ENCODE results near the gene RENBP. TPM values are rescaled to one million over a fixed set of nuclear protein-coding genes. Genes with fewer than 3 reads are reported as not detected.

RENBP gene
- polyA plus RNA-seq, 4 donors: 5.1 to 114 (median 21.9) TPM

GRCh38 chrX:153969125-153969903, 24.9 kb upstream of the RENBP start:
- peak overlapping the region; percentile 48 to 99 (median 75) for H3K4me3 ChIP-seq (ENCODE audit: low read depth in 1 of 3, low read length in 3 of 3)

GRCh38 chrX:153968754-153969124, 24.3 kb upstream of the RENBP start:
- FAIRE-seq (no peak), DNase-seq (peak; percentile 14 to 34)
- Histone ChIP-seq H3K9me3 (ENCODE audit: control insufficient read depth in 2 of 2, insufficient read depth in 1 of 2, low read depth in 1 of 2, low read length in 1 of 2) (no peaks in the 10 kb centered on the region), H3K27me3 (ENCODE audit: control insufficient read depth in 3 of 3, insufficient read depth in 3 of 3, low read length in 3 of 3) (no peaks in the 10 kb centered on the region), H3K27ac (ENCODE audit: low read depth in 1 of 3, low read length in 2 of 3) (peak overlapping the region; percentile 4 to 69 (median 44)), H3K4me1 (ENCODE audit: control insufficient read depth in 3 of 3, insufficient read depth in 2 of 3, low read depth in 1 of 3, low read length in 2 of 3) (peaks cover 0 to 33% (median 0%) of the 10 kb centered on the region in 3 donors), H3K36me3 (ENCODE audit: control insufficient read depth in 3 of 3, insufficient read depth in 2 of 3, low read depth in 1 of 3, low read length in 3 of 3) (peaks cover 0 to 51% (median 0%) of the 10 kb centered on the region in 3 donors), H3K4me3 (ENCODE audit: low read depth in 1 of 3, low read length in 3 of 3) (peak overlapping the region in 2 of 3 donors; percentile 75 to 99)
- 6 to 37% (median 22%) methylated on average over 11 to 12 of the region's 12 CpGs for WGBS, 3 donors

More at GRCh38 chrX:153969125-153969903, 24.9 kb upstream of the RENBP start:
- H3K9me3 ChIP-seq (ENCODE audit: control insufficient read depth in 2 of 2, insufficient read depth in 1 of 2, low read depth in 1 of 2, low read length in 1 of 2): no peaks in the 10 kb centered on the region
- H3K4me1 ChIP-seq (ENCODE audit: control insufficient read depth in 3 of 3, insufficient read depth in 2 of 3, low read depth in 1 of 3, low read length in 2 of 3): peaks cover 0 to 38% (median 0%) of the 10 kb centered on the region in 3 donors
- H3K27me3 ChIP-seq (ENCODE audit: control insufficient read depth in 3 of 3, insufficient read depth in 3 of 3, low read length in 3 of 3): no peaks in the 10 kb centered on the region
- FAIRE-seq (no peak), DNase-seq (no peak)
- peaks cover 0 to 46% (median 0%) of the 10 kb centered on the region in 3 donors for H3K36me3 ChIP-seq (ENCODE audit: control insufficient read depth in 3 of 3, insufficient read depth in 2 of 3, low read depth in 1 of 3, low read length in 3 of 3)
- H3K27ac ChIP-seq (ENCODE audit: low read depth in 1 of 3, low read length in 2 of 3): peak overlapping the region; percentile 46 to 100 (median 69)
- 7 to 45% (median 10%) methylated on average over 22 to 25 of the region's 25 CpGs for WGBS, 3 donors

- DNase-seq (no peak), FAIRE-seq (no peak)
- H3K9me3 ChIP-seq (ENCODE audit: control insufficient read depth in 2 of 2, insufficient read depth in 1 of 2, low read depth in 1 of 2, low read length in 1 of 2): no peaks in the 10 kb centered on the region
- H3K4me3 ChIP-seq (ENCODE audit: low read depth in 1 of 3, low read length in 3 of 3): peak overlapping the region in 2 of 3 donors; percentile 75 to 99
- H3K27me3 ChIP-seq (ENCODE audit: control insufficient read depth in 3 of 3, insufficient read depth in 3 of 3, low read length in 3 of 3): no peaks in the 10 kb centered on the region
- peak overlapping the region; percentile 4 to 69 (median 44) for H3K27ac ChIP-seq (ENCODE audit: low read depth in 1 of 3, low read length in 2 of 3)
- H3K4me1 ChIP-seq (ENCODE audit: control insufficient read depth in 3 of 3, insufficient read depth in 2 of 3, low read depth in 1 of 3, low read length in 2 of 3): peaks cover 0 to 28% (median 0%) of the 10 kb centered on the region in 3 donors
- peaks cover 0 to 56% (median 3%) of the 10 kb centered on the region in 3 donors for H3K36me3 ChIP-seq (ENCODE audit: control insufficient read depth in 3 of 3, insufficient read depth in 2 of 3, low read depth in 1 of 3, low read length in 3 of 3)
- 25 to 60% (median 29%) methylated on average over 9 of the region's 9 CpGs for WGBS, 3 donors
These were observed 23.8 kb upstream of the RENBP start for GRCh38 chrX:153968255-153968654.

- DNase-seq (peak in 1 of 2 donors; percentile 20), FAIRE-seq (no peak)
- H3K4me1 ChIP-seq (ENCODE audit: control insufficient read depth in 3 of 3, insufficient read depth in 2 of 3, low read depth in 1 of 3, low read length in 2 of 3): peaks cover 0 to 27% (median 0%) of the 10 kb centered on the region in 3 donors
- H3K4me3 ChIP-seq (ENCODE audit: low read depth in 1 of 3, low read length in 3 of 3): peak overlapping the region in 1 of 3 donors; percentile 75
- 41 to 63% (median 43%) methylated on average over 14 to 16 of the region's 16 CpGs for WGBS, 3 donors
- peak overlapping the region in 2 of 3 donors; percentile 4 to 69 for H3K27ac ChIP-seq (ENCODE audit: low read depth in 1 of 3, low read length in 2 of 3)
- peaks cover 2 to 62% (median 6%) of the 10 kb centered on the region in 3 donors for H3K36me3 ChIP-seq (ENCODE audit: control insufficient read depth in 3 of 3, insufficient read depth in 2 of 3, low read depth in 1 of 3, low read length in 3 of 3)
- H3K27me3 ChIP-seq (ENCODE audit: control insufficient read depth in 3 of 3, insufficient read depth in 3 of 3, low read length in 3 of 3): no peaks in the 10 kb centered on the region
- H3K9me3 ChIP-seq (ENCODE audit: control insufficient read depth in 2 of 2, insufficient read depth in 1 of 2, low read depth in 1 of 2, low read length in 1 of 2): no peaks in the 10 kb centered on the region
These were observed 23.2 kb upstream of the RENBP start for GRCh38 chrX:153967536-153968224.

- FAIRE-seq (no peak), DNase-seq (no peak)
- no peaks in the 10 kb centered on the region for H3K9me3 ChIP-seq (ENCODE audit: control insufficient read depth in 2 of 2, insufficient read depth in 1 of 2, low read depth in 1 of 2, low read length in 1 of 2)
- peak overlapping the region in 1 of 3 donors; percentile 69 for H3K27ac ChIP-seq (ENCODE audit: low read depth in 1 of 3, low read length in 2 of 3)
- H3K4me1 ChIP-seq (ENCODE audit: control insufficient read depth in 3 of 3, insufficient read depth in 2 of 3, low read depth in 1 of 3, low read length in 2 of 3): peaks cover 0 to 27% (median 0%) of the 10 kb centered on the region in 3 donors
- no peak overlapping the region for H3K4me3 ChIP-seq (ENCODE audit: low read depth in 1 of 3, low read length in 3 of 3)
- H3K27me3 ChIP-seq (ENCODE audit: control insufficient read depth in 3 of 3, insufficient read depth in 3 of 3, low read length in 3 of 3): no peaks in the 10 kb centered on the region
- WGBS, 3 donors: 60 to 66% (median 61%) methylated on average over 13 to 14 of the region's 14 CpGs
- H3K36me3 ChIP-seq (ENCODE audit: control insufficient read depth in 3 of 3, insufficient read depth in 2 of 3, low read depth in 1 of 3, low read length in 3 of 3): peaks cover 2 to 69% (median 8%) of the 10 kb centered on the region in 3 donors
These were observed 22.5 kb upstream of the RENBP start for GRCh38 chrX:153966841-153967535.

GRCh38 chrX:153966283-153966688, 21.8 kb upstream of the RENBP start:
- 70 to 91% (median 80%) methylated on average over 15 of the region's 15 CpGs for WGBS, 3 donors
- Histone ChIP-seq H3K4me1 (ENCODE audit: control insufficient read depth in 3 of 3, insufficient read depth in 2 of 3, low read depth in 1 of 3, low read length in 2 of 3) (peaks cover 0 to 27% (median 0%) of the 10 kb centered on the region in 3 donors), H3K9me3 (ENCODE audit: control insufficient read depth in 2 of 2, insufficient read depth in 1 of 2, low read depth in 1 of 2, low read length in 1 of 2) (no peaks in the 10 kb centered on the region), H3K4me3 (ENCODE audit: low read depth in 1 of 3, low read length in 3 of 3) (no peak overlapping the region), H3K36me3 (ENCODE audit: control insufficient read depth in 3 of 3, insufficient read depth in 2 of 3, low read depth in 1 of 3, low read length in 3 of 3) (peaks cover 2 to 76% (median 8%) of the 10 kb centered on the region in 3 donors), H3K27ac (ENCODE audit: low read depth in 1 of 3, low read length in 2 of 3) (peak overlapping the region in 1 of 3 donors; percentile 69), H3K27me3 (ENCODE audit: control insufficient read depth in 3 of 3, insufficient read depth in 3 of 3, low read length in 3 of 3) (no peaks in the 10 kb centered on the region)
- no peak for DNase-seq
- no peak for FAIRE-seq

GRCh38 chrX:153965406-153965805, 21.0 kb upstream of the RENBP start:
- 69 to 72% (median 70%) methylated on average over 3 to 5 of the region's 5 CpGs for WGBS, 3 donors
- Histone ChIP-seq H3K4me1 (ENCODE audit: control insufficient read depth in 3 of 3, insufficient read depth in 2 of 3, low read depth in 1 of 3, low read length in 2 of 3) (peaks cover 0 to 27% (median 0%) of the 10 kb centered on the region in 3 donors), H3K27me3 (ENCODE audit: control insufficient read depth in 3 of 3, insufficient read depth in 3 of 3, low read length in 3 of 3) (no peaks in the 10 kb centered on the region), H3K9me3 (ENCODE audit: control insufficient read depth in 2 of 2, insufficient read depth in 1 of 2, low read depth in 1 of 2, low read length in 1 of 2) (no peaks in the 10 kb centered on the region), H3K4me3 (ENCODE audit: low read depth in 1 of 3, low read length in 3 of 3) (no peak overlapping the region), H3K36me3 (ENCODE audit: control insufficient read depth in 3 of 3, insufficient read depth in 2 of 3, low read depth in 1 of 3, low read length in 3 of 3) (peaks cover 2 to 84% (median 8%) of the 10 kb centered on the region in 3 donors), H3K27ac (ENCODE audit: low read depth in 1 of 3, low read length in 2 of 3) (no peak overlapping the region)
- no peak for FAIRE-seq
- DNase-seq: no peak

- Histone ChIP-seq H3K36me3 (ENCODE audit: control insufficient read depth in 3 of 3, insufficient read depth in 2 of 3, low read depth in 1 of 3, low read length in 3 of 3) (peaks cover 7 to 91% (median 10%) of the 10 kb centered on the region in 3 donors), H3K9me3 (ENCODE audit: control insufficient read depth in 2 of 2, insufficient read depth in 1 of 2, low read depth in 1 of 2, low read length in 1 of 2) (no peaks in the 10 kb centered on the region), H3K27ac (ENCODE audit: low read depth in 1 of 3, low read length in 2 of 3) (no peak overlapping the region), H3K4me1 (ENCODE audit: control insufficient read depth in 3 of 3, insufficient read depth in 2 of 3, low read depth in 1 of 3, low read length in 2 of 3) (peaks cover 0 to 23% (median 0%) of the 10 kb centered on the region in 3 donors), H3K4me3 (ENCODE audit: low read depth in 1 of 3, low read length in 3 of 3) (no peak overlapping the region), H3K27me3 (ENCODE audit: control insufficient read depth in 3 of 3, insufficient read depth in 3 of 3, low read length in 3 of 3) (no peaks in the 10 kb centered on the region)
- 88 to 90% (median 89%) methylated on average over 10 to 14 of the region's 14 CpGs for WGBS, 3 donors
- DNase-seq (no peak), FAIRE-seq (no peak)
These were observed 19.7 kb upstream of the RENBP start for GRCh38 chrX:153964105-153964504.
